IPS DF 19.7 (cell line): Measurements from ENCODE around the gene RTP3.

ENCODE experiments used
- DNase-seq: peaks from one replicate; pipeline ENCODE4 v3.0.0-alpha.2; 2013; ENCODE audit warnings: low read depth, low spot score

RTP3 gene

DNA sequence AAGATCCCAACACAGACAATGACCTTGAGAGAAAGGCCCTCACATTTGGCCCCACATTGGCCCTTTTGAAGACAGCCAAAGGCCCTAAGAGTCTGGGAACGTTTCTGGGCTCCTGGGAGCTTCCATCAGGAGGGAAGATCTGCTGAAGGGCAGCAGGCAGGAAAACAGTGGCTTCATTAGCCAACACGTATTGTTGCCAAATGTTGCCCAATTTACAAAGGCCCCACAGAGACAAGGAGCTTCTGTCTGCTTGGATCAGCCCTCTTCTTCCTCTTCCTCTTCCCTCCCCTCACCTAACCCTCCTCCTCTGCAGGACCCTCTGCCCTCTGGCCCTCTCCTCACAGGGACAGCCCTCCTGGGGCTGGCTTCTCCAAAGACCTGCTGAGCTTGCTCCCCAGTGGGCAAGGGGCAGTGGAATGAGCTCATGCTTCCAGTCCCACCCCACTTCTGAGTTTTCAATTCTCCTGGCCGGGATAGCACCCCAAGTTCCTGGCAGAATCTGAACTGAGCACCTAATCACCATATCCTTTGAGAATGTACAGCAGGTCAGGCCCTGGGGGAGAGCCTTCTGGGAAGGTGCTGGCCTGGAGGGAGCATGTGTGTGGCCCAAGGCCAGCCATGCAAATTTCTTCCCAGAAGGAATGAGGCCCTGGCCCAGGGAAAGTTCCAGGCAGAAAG is 28.0 kb upstream of the RTP3 start:
- DNase-seq = no peak

DNA sequence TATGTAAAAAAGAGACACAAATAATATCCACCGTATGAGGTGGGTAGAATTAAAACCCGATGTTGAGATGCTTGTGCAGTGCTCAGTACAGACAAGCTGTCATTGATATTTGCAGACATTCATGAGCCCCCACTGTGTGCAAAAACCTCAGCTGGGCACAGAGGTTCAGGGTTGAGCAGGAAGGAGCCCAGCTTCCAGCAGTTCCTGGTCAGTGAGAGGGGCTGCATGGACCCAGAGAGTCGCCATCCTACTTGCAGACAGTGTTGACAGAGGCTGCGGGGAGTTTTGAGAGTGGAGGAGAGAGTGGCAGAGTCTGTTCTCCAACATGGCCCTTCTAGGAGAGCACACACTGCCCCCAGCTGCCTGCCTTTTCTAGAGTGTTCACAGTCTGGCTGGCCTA is 26.9 kb upstream of the RTP3 start:
- DNase-seq = no peak

DNA sequence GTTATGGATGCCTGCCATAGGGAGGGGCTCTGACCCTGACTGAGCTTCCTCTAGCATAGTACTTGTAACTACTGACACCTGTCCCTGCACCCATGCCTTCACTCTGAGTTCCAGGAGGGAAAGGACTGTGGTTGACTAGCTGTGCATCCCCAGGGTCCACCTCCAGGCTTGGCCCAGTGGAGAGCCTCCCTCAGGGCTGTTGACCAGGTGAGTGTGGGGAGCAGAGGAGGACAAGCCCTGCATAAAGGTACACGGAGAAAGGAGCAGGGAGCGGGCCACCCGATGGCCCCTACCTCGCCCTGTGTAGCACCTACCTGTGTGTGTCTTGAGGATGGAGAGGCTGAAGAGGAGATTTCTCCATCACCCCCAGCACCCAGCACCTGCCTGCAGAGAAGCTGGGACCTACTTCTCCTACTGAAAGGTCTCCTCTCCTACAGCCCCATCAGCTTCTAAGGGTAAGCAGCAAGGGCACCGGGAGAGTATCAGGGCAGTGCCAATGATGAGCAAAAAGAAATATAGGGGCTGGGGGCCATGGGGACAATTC is 26.3 kb upstream of the RTP3 start:
- no peak for DNase-seq

DNA sequence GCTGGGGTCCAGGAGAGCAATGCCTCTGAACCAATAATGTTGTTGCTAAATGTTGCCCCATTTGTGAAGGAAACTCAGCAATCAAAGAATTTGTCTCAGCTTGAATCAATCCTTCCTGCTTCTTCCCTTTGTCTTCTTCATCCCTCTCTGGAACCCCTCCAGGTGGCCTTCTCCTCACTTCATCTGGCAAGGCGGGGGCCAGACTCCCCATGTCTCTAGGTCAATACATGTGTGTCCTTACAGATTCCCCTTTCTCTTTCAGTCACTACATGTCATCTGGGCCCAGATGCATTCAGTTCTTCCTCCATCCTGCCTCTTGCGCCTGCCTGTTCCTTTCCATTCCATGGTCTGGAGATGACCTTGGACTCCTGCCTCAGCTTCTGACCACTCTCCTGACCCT is 25.0 kb upstream of the RTP3 start:
- DNase-seq = no peak

DNA sequence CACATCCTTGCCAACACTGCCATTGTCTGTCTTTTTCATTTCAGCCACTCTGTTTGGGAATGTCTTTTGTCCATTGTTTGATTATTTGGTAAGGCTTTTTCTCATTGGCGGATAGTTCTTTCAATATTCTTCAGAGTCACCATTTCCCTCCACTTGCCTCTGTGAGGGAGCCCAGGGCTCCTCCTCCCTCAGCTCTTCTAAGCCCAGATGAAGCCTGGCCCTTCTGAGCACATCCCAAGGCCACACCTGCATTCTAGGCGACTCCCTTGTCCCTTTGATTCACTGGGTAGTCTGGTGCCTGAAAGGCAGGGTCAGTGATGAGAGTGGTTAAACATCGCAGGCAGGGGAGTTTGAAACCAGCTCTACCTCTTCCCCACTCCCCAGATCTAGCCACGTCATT is 20.6 kb upstream of the RTP3 start:
- no peak for DNase-seq

DNA sequence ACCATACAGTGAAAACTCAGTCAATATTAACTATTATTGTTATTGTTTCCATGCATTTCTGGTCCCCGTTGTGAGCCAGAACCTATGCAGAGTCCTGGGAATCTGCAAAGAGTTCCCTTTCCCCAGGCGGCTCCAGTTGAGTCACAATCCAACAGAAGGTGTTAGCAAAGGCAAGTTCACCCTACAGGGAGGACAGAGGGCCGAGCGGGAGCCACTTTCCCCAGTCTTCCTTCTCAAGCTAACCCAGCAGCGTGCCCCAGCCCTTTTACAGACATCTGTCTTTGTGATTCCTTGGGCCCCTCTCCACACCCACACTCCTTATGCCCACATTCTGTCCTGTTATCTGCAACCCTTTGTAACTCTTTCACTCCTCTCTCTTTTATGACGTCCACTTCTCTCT is 20.0 kb upstream of the RTP3 start:
- no peak for DNase-seq

DNA sequence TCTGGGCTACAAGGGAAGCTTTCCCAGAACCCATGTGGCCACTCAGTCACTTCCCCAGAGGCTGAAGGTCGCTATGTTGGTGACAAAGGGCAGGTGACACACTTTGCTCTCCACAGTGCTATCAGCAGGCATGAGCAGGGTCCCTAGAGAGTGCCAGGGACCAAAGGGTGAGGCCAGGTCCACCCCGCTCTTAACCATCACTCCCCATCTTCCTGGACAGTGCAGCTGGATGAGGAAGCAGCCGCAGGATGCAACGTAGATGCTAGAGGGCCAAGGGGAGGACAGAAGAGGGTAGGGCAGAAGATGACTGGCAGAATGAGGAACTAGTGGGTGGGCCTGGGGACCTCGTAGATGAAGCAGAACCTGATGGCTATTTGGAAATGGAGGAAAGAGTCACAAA is 19.4 kb upstream of the RTP3 start:
- DNase-seq = no peak

DNA sequence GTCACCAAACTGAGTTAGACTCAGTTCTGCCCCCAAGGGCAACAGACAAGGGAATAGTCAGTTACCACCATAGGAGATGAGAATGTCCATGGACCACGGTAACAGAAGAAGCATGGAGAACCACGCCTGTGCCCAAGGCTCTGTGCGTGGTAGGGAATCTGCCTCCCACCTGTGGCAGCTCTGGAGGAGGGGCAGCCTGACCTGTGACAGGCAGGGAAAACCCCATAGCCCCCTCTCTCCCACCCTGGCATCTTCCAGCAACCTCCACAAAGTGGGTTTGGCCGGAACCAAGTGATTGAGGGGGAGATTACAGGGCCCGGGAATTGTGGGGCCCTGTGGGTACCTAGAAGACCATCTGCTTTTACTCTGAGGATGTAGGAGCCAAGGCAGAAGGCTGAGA is 18.8 kb upstream of the RTP3 start:
- no peak for DNase-seq

DNA sequence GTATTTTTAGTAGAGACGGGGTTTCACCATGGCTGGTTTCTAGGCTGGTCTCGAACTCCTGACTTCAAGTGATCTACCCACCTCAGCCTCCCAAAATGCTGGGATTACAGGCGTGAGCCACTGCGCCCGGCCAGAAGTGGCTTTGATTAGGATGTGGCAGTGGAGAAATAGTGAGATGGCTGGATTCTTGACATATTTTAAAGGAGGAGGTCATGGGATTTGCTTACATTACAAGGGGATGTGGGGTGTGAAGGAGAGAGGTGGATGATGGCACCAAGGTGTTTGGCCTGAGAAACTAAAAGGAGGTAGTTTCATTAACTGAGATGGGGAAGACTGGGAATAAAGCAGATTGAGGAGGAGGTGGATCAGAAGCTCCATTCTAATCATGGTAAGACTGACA is 18.1 kb upstream of the RTP3 start:
- no peak for DNase-seq

DNA sequence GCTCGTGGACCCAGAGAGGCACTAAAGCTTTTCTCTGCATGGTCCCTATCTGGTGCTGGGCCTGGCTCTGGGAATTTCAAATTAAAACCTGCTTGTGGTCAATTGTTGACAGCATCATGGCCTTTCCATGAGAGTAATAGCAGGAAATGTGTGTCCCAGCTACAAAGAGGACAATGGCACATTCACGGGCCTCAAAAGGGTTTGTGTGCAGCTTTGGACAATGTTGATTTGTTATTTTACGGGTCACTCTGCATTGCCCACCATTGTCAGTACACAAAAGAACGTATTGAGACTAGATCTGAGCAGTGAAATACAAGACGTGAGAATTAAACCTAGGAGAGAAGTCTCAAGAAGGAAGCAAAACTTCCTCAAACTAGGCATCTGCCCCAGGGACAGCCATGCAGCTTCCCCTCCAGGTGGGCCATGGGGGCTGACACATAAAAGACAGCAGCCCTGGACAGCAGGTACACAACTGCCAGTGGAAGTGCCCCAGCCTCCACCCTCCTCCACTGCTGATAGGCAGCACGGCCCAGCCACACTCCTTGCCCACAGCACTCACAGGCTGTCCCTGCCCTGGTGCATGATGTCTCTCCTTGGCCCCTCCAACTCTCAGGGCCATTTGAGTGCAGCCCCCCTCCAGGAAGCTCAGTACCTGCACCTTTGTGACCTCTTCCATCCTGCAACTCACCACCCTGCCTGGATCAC is 17.1 kb upstream of the RTP3 start:
- DNase-seq = no peak

DNA sequence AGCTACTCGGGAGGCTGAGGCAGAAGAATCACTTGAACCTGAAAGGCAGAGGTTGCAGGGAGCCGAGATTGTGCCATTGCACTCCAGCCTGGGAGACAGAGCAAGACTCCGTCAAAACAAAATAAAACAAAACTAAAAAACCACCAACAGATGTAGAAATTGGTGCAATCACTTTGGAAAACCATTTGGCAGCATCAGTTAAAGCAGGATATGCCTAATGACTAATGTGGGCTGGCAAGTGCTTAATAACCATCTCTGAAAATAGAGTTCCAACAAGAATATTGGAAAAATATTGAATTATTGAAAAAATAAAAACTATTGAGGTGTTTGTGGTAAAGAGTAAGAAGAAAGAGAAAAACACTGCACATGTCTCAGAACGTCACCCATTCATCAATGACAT is 16.1 kb upstream of the RTP3 start:
- DNase-seq = no peak

DNA sequence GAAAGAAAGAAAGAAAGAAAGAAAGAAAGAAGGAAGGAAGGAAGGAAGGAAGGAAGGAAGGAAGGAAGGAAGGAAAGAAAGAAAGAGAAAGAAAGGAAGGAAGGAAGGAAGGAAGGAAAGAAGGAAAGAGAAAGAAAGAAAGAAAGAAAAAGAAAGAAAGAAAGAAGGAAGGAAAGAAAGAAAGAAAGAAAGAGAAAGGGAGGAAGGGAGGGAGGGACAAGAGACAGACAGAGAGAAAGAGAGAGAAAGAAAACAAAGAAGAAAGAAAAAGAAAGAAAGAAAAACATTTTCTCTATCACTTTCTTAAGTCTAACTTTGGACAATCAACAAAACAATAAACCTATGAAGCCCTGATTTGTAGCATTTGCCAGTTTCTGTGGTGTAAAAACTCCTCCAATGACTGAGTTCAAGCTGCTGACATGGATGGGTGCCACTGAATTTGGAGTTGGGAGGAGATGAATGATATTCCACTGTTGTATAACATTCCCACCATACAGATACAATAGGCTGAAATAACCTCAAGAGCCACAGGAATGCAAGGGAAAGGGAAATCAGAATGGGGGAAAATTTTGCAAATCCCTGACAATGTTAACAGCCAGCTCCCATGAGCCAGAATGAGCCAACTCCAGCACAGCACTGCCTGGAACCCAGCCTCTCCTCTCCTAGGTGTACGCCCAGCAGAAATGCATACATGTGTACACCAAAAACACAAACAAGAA is 15.0 kb upstream of the RTP3 start:
- DNase-seq = no peak

DNA sequence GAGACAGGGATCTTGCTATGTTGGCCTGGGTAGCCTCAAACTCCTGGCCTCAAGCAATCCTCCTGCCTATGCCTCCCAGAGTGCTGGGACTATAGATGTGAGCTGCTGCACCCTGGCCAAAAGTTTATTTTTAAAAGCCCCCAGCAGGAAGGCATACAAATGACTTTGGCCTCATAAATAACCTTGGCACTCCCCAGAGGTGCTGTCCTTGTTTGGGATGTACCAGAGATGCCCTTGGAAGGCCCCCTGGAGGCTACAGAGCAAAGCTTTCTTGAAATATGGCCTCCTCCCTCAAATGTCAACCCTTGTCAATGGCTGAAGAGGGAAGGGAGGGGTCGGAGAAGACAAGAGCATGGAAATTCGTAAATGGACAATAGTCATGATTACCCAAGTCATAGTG is 14.0 kb upstream of the RTP3 start:
- no peak for DNase-seq

DNA sequence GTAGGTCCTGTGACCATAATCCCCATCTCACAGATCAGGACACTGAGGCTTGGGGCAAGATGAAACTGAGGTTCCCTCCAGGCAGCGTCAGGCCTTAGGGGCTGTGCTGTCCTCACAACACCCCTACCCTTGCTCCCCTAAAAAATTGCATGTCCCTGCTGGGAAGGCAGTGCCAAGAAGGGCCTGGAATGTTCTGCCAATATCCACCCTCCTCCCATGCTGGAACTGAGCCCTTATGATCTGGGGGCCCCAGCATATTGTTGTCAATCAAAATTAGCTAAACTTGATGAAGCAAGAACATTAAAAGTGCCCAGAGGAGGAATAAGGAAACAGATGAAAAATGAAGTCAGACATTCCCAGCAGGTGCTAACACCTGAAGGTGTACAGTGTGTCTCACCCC is 13.4 kb upstream of the RTP3 start:
- DNase-seq = no peak

DNA sequence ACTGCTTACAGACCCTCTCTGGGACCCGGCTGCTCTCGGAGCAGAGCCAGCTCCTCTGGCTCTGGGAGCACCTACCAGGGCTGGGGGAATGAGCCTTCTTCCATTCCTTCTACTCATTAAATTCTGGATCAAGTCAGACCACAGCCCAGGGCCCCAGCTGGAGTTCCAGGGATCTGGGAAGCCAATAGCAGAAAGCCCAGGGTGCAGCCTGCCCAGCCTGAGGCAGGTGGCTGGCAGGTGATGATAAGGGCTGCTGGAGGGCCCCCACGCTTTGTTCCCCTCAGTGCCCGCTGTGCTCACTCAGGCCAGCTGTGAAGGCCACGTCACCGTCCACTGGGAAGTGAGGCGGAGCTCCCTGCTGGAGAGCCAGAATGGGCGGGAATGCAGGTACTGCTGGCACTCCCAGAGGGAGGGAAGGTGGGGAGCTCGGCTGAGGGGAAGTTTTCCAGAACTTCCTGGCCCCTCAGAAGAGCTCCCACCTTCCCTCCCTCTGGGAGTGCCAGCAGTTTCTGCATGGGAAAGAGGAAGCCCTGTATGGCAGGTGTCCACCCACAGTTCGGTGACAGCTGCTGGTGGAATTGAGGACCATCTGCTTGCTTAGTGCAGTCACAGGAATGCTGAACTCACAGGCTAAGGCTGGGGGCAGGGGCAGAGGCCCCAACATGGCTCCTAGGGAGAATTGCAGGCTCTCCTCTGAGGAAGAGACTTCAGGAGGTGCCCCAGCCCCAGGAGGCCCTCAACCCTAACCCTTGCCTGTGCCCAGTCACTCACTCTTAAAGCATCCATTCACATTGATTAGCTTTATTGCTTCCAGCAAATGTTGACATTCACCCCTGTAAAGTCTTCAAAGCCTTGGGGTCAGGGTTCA is 12.6 kb upstream of the RTP3 start:
- DNase-seq = no peak

DNA sequence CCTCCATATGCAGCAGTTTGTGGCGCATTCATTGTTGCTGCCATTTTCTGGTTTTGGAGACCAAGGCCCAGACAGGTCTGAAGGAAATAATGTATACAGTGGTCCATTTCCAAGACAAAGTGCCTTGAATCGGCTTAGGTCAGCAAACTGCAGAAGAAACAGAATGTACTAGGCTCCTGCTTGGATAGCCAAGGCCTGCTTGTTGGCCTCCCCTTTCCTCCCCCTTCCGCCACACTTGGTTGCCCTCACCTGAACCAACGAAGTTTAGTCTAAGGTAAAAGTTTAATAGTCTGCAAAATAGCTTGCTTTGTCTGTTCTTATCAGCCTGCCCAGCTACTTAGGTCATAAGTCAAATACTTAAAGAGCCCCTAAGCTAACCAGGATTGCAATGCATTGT is 12.0 kb upstream of the RTP3 start:
- no peak for DNase-seq

DNA sequence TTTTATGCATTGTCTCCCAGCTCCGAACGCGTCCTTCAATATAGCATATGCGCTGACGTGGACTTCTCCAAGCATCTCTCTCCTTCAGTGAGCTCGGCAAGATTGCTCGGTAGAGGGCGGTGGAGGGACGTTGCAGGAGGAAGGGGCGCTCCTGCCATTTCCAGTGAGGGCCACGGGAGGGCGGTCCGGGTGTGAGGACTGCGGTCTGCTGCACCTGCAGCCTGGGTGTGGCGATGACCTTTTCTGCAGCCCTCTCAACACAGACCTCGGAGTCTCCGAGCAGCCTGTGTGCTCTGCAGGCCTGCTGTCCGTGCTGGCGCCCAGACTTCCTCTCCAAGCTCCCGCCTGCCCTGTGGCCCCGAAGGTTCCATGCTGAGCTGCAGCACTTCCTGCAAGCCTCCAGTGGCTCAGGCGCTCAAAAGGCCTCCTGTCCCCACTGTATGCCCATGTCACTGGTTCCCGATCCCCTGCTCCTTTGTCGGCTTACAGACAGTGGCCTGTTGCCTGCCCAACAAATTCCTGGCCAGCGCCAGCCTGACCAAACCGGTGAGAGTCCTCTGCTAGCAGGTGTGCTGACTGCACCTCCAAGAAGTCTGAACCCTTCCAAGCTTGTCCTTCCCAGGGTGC is 8.9 kb upstream of the RTP3 start:
- peak; percentile 90 for DNase-seq

DNA sequence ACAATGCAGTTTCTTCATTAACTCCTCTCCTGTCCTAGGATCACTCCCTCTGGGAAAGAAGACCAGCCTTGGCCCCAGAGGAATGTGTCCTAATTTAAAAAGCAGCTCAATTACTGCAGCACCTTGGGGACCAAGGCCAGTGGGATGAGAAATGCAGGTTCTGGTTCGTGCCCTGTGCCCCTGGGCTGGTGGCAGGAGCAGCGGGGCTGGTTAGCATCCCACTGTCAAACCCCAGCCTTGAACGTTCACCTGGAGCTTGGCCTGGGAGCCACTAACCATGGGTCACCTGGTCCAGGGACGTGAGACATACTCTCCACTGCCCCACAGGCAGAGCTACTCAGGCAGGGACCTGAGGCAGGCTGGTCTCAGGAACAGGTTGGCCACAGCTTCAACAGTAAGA is 8.4 kb upstream of the RTP3 start:
- no peak for DNase-seq

DNA sequence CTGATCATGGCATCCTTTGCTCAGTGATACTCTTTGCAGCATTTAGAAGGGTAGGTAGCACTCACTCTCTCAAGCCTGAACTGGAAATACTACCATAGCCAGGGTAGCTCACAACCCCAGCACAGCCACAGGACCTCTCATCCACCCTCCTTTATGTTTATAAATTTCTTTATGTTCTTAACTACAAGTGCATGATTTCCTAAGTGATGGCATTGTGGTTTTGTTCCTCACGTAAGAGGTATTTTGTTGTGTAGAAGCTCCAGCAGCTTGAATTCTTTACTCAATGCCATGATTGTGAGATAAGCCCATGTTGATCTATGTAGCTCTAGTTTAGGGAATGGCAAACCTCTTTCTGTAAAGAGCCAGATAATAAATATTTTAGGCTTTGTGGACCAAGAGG is 7.9 kb upstream of the RTP3 start:
- DNase-seq = no peak

DNA sequence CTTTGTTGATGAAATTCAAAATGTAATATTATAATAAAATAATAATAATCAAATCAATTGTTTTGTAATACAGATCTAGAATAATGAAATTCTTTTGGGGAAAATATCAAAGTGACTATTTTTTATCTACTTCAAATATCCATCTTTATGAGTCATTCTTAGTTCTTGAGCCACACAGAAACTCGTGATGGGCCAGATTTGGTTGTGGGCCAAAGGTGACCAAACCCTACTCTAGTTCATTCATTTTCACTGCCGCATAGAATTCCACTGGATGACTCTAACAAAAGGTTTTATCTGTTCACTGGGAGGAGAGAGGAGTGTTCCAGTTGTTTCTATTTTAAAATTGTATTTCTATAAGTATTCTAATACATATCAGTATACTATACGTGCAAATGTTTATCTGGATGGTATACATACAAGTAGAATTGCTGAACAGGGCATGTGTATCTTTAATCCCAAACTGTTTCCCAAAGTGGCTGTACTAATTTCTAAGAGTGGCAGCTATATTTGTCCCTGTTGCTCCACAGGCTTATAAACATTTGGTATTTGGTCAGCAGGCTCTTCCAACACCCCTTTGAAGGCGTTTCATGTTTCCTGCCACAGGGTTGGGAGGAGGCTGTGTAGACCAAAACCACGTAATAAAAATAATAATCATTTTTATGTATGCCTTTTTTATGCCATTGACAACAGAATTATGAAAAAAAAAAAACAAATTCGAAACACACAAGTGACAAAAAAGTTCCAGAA is 7.3 kb upstream of the RTP3 start:
- DNase-seq = no peak
